VCaP (cell line): Measurements from ENCODE around the gene IFITM10.
"Not testable (repeated sequence)": the region's sequence is repeated elsewhere in the genome, so short reads cannot be mapped to it uniquely, and the experiment has no call there.

Experiments
- H3K27ac ChIP-seq: fragments of 450-650 bp; 2 replicates; pipeline ENCODE4 v1.5.1; 2017
- CTCF ChIP-seq: fragments of 450-650 bp; conservative IDR thresholded peaks from 2 replicates; pipeline ENCODE4 v1.5.1; 2017; ENCODE audit warnings: mild to moderate bottlenecking, moderate library complexity

Gene IFITM10

DNA sequence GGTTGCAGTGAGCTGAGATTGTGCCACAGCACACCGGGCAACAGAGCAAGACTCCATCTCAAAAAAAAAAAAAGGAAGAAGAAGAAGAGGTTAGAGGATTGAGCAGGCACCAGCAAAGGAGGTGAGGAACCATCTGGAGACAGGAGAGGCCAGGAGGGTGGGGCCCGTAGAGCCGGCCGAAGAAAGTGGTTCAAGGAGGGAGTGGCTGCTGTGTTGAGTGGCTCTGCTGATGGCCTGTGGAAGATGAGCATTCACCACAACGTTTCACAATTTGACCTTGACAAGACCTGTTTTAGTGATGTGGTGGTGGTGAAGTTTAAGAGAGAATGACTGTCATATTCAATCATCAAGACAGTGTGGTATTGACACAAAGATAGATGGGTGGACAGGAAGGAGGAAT is 20.1 kb upstream of the IFITM10 start:
- TF ChIP-seq CTCF = no peak
- no peak overlapping the region for H3K27ac ChIP-seq

DNA sequence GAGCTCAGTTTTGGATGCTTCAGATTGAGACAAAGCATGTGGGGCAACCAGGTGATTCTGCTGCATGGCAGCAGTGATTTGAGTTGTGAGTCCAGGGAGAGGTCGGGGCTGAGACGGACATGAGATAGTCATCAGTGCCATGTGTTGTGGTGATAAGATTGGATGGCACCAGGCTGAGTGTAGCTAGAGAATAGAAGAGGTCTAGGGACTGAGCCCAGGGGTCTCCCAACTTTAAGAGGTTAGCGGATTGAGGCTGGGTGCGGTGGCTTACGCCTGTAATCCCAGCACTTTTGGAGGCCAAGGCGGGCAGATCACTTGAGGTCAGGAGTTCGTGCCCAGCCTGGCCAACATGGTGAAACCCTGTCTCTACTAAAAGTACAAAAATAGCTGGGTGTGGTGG is 19.7 kb upstream of the IFITM10 start:
- no peak overlapping the region for H3K27ac ChIP-seq
- no peak for TF ChIP-seq CTCF

DNA sequence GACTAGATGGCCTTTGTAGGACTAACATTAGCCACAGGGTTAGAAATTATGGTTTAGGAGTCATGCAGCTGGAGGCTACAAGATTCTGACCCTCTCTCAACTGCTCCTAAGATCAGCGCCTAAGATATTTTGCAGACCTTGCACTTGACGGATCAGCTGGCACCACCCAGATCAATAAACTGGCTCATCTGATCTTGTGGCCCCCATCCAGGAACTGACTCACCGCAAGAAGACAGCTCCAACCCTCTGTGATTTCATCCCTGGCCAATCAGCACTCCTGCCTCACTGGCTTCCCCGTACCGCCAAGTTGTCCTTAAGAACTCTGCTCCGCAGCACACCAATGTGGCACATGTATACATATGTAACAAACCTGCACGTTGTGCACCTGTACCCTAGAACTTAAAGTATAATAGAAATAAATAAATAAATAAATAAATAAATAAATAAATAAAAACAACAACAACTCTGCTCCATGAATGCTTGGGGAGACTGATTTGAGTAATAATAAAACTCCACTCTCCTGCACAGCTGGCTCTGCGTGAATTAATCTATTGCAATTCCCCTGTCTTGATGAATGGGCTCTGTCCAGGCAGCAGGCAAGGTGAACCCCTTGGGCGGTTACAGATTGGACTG is 19.0 kb upstream of the IFITM10 start:
- not testable (repeated sequence) for H3K27ac ChIP-seq

GRCh38 chr11:1768141-1768469 is 17.7 kb upstream of the IFITM10 start:
- no peak for TF ChIP-seq CTCF
- H3K27ac ChIP-seq = no peak overlapping the region

GRCh38 chr11:1767399-1768140 is 17.2 kb upstream of the IFITM10 start:
- no peak for TF ChIP-seq CTCF
- no peak overlapping the region for H3K27ac ChIP-seq

- H3K27ac ChIP-seq = no peak overlapping the region
- no peak for TF ChIP-seq CTCF
Observed at GRCh38 chr11:1766719-1767398, 16.5 kb upstream of the IFITM10 start.

- no peak for TF ChIP-seq CTCF
- no peak overlapping the region for H3K27ac ChIP-seq
Observed at GRCh38 chr11:1765871-1766718, 15.7 kb upstream of the IFITM10 start.
